Parathyroid adenoma (tissue), 2 donors: Measurements from ENCODE around the gene DYNC1I1.

ENCODE experiments used
- H2AFZ ChIP-seq: fragments of 300-600 bp; sonication (generic); one replicate; pipeline ENCODE4 v1.7.0; 2017; ENCODE audit warnings: antibody characterized with exemption, mild to moderate bottlenecking
- H3K27ac ChIP-seq: fragments of 300-600 bp; sonication (generic); one replicate; pipeline ENCODE4 v1.7.0; 2017
- H3K27me3 ChIP-seq: fragments of 300-600 bp; sonication (generic); one replicate; pipeline ENCODE4 v1.7.0; 2017; ENCODE audit warnings: low read length; ENCODE audit not compliant: control insufficient read depth, insufficient read depth
- H3K36me3 ChIP-seq: fragments of 300-600 bp; sonication (generic); one replicate; pipeline ENCODE4 v1.7.0; 2017; ENCODE audit warnings: low read length; ENCODE audit not compliant: control insufficient read depth, insufficient read depth
- H3K4me1 ChIP-seq: fragments of 300-600 bp; sonication (generic); one replicate; pipeline ENCODE4 v1.7.0; 2017; ENCODE audit warnings: control low read depth
- H3K4me2 ChIP-seq: fragments of 300-600 bp; sonication (generic); one replicate; pipeline ENCODE4 v1.7.0; 2017; ENCODE audit warnings: low read length
- H3K4me3 ChIP-seq: fragments of 300-600 bp; sonication (generic); one replicate; pipeline ENCODE4 v1.7.0; 2017; ENCODE audit warnings: low read depth, low read length
- H3K79me2 ChIP-seq: fragments of 300-600 bp; sonication (generic); one replicate; pipeline ENCODE4 v1.7.0; 2017; ENCODE audit warnings: control low read depth
- H3K9ac ChIP-seq: fragments of 300-600 bp; sonication (generic); one replicate; pipeline ENCODE4 v1.7.0; 2017; ENCODE audit warnings: mild to moderate bottlenecking
- H3K9me3 ChIP-seq: fragments of 300-600 bp; sonication (generic); one replicate; pipeline ENCODE4 v1.7.0; 2017; ENCODE audit warnings: low read length; ENCODE audit not compliant: control insufficient read depth
- CTCF ChIP-seq: fragments of 300-600 bp; sonication (generic); IDR thresholded peaks from one replicate; pipeline ENCODE4 v1.7.0; 2017; ENCODE audit warnings: antibody characterized with exemption, mild to moderate bottlenecking
- donor health status: primary hyperparathyroidism.

DYNC1I1 gene

GRCh38 chr7:95997632-95998031 is 225.3 kb downstream of the DYNC1I1 start:
- H2AFZ ChIP-seq, result no peak overlapping the region
- H3K27me3 ChIP-seq, result no peaks in the 10 kb centered on the region
- no peak overlapping the region for H3K4me3 ChIP-seq
- peaks cover 5% of the 10 kb centered on the region for H3K4me1 ChIP-seq
- H3K36me3 ChIP-seq, result no peaks in the 10 kb centered on the region
- no peak overlapping the region for H3K4me2 ChIP-seq
- H3K9ac ChIP-seq, result no peak overlapping the region
- H3K27ac ChIP-seq, result no peak overlapping the region
- H3K79me2 ChIP-seq, result no peaks in the 10 kb centered on the region
- H3K9me3 ChIP-seq, result no peaks in the 10 kb centered on the region
- TF ChIP-seq CTCF, result no peak

GRCh38 chr7:95999481-95999880 is 227.1 kb downstream of the DYNC1I1 start:
- no peaks in the 10 kb centered on the region for H3K9me3 ChIP-seq
- no peaks in the 10 kb centered on the region for H3K36me3 ChIP-seq
- no peak overlapping the region for H3K9ac ChIP-seq
- no peak for TF ChIP-seq CTCF
- H3K27me3 ChIP-seq, result no peaks in the 10 kb centered on the region
- no peak overlapping the region for H2AFZ ChIP-seq
- H3K79me2 ChIP-seq, result no peaks in the 10 kb centered on the region
- H3K27ac ChIP-seq, result no peak overlapping the region
- no peak overlapping the region for H3K4me3 ChIP-seq
- H3K4me2 ChIP-seq, result no peak overlapping the region
- peaks cover 5% of the 10 kb centered on the region for H3K4me1 ChIP-seq

- H3K4me2 ChIP-seq, result no peak overlapping the region
- no peak overlapping the region for H3K9ac ChIP-seq
- no peak overlapping the region for H2AFZ ChIP-seq
- H3K27me3 ChIP-seq, result no peaks in the 10 kb centered on the region
- H3K4me1 ChIP-seq, result no peaks in the 10 kb centered on the region
- TF ChIP-seq CTCF, result no peak
- H3K79me2 ChIP-seq, result no peaks in the 10 kb centered on the region
- H3K4me3 ChIP-seq, result no peak overlapping the region
- no peaks in the 10 kb centered on the region for H3K36me3 ChIP-seq
- H3K27ac ChIP-seq, result no peak overlapping the region
- no peaks in the 10 kb centered on the region for H3K9me3 ChIP-seq
These were observed 232.2 kb downstream of the DYNC1I1 start for GRCh38 chr7:96004578-96004977.

GRCh38 chr7:96005271-96005670 is 232.9 kb downstream of the DYNC1I1 start:
- no peaks in the 10 kb centered on the region for H3K27me3 ChIP-seq
- H3K4me3 ChIP-seq, result no peak overlapping the region

More at GRCh38 chr7:96005271-96005670, 232.9 kb downstream of the DYNC1I1 start:
- H3K4me2 ChIP-seq, result no peak overlapping the region
- H3K4me1 ChIP-seq, result no peaks in the 10 kb centered on the region
- H3K27ac ChIP-seq, result no peak overlapping the region
- H3K9ac ChIP-seq, result no peak overlapping the region
- no peak for TF ChIP-seq CTCF
- H3K36me3 ChIP-seq, result no peaks in the 10 kb centered on the region
- no peaks in the 10 kb centered on the region for H3K9me3 ChIP-seq
- H2AFZ ChIP-seq, result no peak overlapping the region
- no peaks in the 10 kb centered on the region for H3K79me2 ChIP-seq
